ENCODE results near the gene SCARB1. TPM values are rescaled to one million over a fixed set of nuclear protein-coding genes. Genes with fewer than 3 reads are reported as not detected.

SCARB1 gene
- polyA plus RNA-seq, 1 donor, result 167 TPM

GRCh38 chr12:124861898-124862676 is 1.6 kb downstream of the SCARB1 start:
- Histone ChIP-seq H3K27ac (ENCODE audit: low read length) (peak overlapping the region; percentile 74), H3K9me3 (ENCODE audit: control insufficient read depth, low read depth, low read length) (no peaks in the 10 kb centered on the region), H3K36me3 (ENCODE audit: control insufficient read depth, insufficient read depth, low read length) (peaks cover 20% of the 10 kb centered on the region), H3K27me3 (ENCODE audit: control insufficient read depth, insufficient read depth, low read length) (no peaks in the 10 kb centered on the region), H3K4me3 (ENCODE audit: low read length) (peak overlapping the region; percentile 80), H3K4me1 (ENCODE audit: control insufficient read depth, insufficient read depth, low read length) (peaks cover 14% of the 10 kb centered on the region)
- WGBS (ENCODE audit: insufficient coverage, low lambda C conversion rate), result no CpG with 5 or more reads among the region's 8 CpGs
- peak in 1 of 2 donors; percentile 6 for DNase-seq

- WGBS (ENCODE audit: insufficient coverage, low lambda C conversion rate), result no CpG with 5 or more reads among the region's 9 CpGs
- peaks cover 22% of the 10 kb centered on the region for H3K36me3 ChIP-seq (ENCODE audit: control insufficient read depth, insufficient read depth, low read length)
- peaks cover 14% of the 10 kb centered on the region for H3K4me1 ChIP-seq (ENCODE audit: control insufficient read depth, insufficient read depth, low read length)
- no peaks in the 10 kb centered on the region for H3K27me3 ChIP-seq (ENCODE audit: control insufficient read depth, insufficient read depth, low read length)
- H3K9me3 ChIP-seq (ENCODE audit: control insufficient read depth, low read depth, low read length), result no peaks in the 10 kb centered on the region
- H3K4me3 ChIP-seq (ENCODE audit: low read length), result no peak overlapping the region
- H3K27ac ChIP-seq (ENCODE audit: low read length), result no peak overlapping the region
- peak in 1 of 2 donors; percentile 33 for DNase-seq
Observed at GRCh38 chr12:124861492-124861891, 2.2 kb downstream of the SCARB1 start.

- H3K36me3 ChIP-seq (ENCODE audit: control insufficient read depth, insufficient read depth, low read length), result peaks cover 27% of the 10 kb centered on the region
- H3K27ac ChIP-seq (ENCODE audit: low read length), result no peak overlapping the region
- no CpG with 5 or more reads among the region's 11 CpGs for WGBS (ENCODE audit: insufficient coverage, low lambda C conversion rate)
- no peak for DNase-seq
- H3K4me3 ChIP-seq (ENCODE audit: low read length), result no peak overlapping the region
- peaks cover 12% of the 10 kb centered on the region for H3K4me1 ChIP-seq (ENCODE audit: control insufficient read depth, insufficient read depth, low read length)
- no peaks in the 10 kb centered on the region for H3K9me3 ChIP-seq (ENCODE audit: control insufficient read depth, low read depth, low read length)
- no peaks in the 10 kb centered on the region for H3K27me3 ChIP-seq (ENCODE audit: control insufficient read depth, insufficient read depth, low read length)
Observed at GRCh38 chr12:124857921-124858461, 5.7 kb downstream of the SCARB1 start.

- DNase-seq, result no peak
- no peak overlapping the region for H3K27ac ChIP-seq (ENCODE audit: low read length)
- peaks cover 25% of the 10 kb centered on the region for H3K36me3 ChIP-seq (ENCODE audit: control insufficient read depth, insufficient read depth, low read length)
- peaks cover 15% of the 10 kb centered on the region for H3K4me1 ChIP-seq (ENCODE audit: control insufficient read depth, insufficient read depth, low read length)
- WGBS (ENCODE audit: insufficient coverage, low lambda C conversion rate), result no CpG with 5 or more reads among the region's 14 CpGs
- H3K4me3 ChIP-seq (ENCODE audit: low read length), result no peak overlapping the region
- H3K27me3 ChIP-seq (ENCODE audit: control insufficient read depth, insufficient read depth, low read length), result no peaks in the 10 kb centered on the region
- H3K9me3 ChIP-seq (ENCODE audit: control insufficient read depth, low read depth, low read length), result no peaks in the 10 kb centered on the region
Observed at GRCh38 chr12:124856842-124857178, 6.9 kb downstream of the SCARB1 start.

GRCh38 chr12:124856132-124856841 is 7.4 kb downstream of the SCARB1 start:
- no peaks in the 10 kb centered on the region for H3K27me3 ChIP-seq (ENCODE audit: control insufficient read depth, insufficient read depth, low read length)
- H3K36me3 ChIP-seq (ENCODE audit: control insufficient read depth, insufficient read depth, low read length), result peaks cover 21% of the 10 kb centered on the region
- H3K9me3 ChIP-seq (ENCODE audit: control insufficient read depth, low read depth, low read length), result no peaks in the 10 kb centered on the region
- WGBS (ENCODE audit: insufficient coverage, low lambda C conversion rate), result 80% methylated on average over 1 of the region's 16 CpGs
- no peak overlapping the region for H3K4me3 ChIP-seq (ENCODE audit: low read length)
- H3K27ac ChIP-seq (ENCODE audit: low read length), result no peak overlapping the region
- peaks cover 15% of the 10 kb centered on the region for H3K4me1 ChIP-seq (ENCODE audit: control insufficient read depth, insufficient read depth, low read length)
- no peak for DNase-seq

- Histone ChIP-seq H3K4me1 (ENCODE audit: control insufficient read depth, insufficient read depth, low read length) (peaks cover 21% of the 10 kb centered on the region), H3K27ac (ENCODE audit: low read length) (no peak overlapping the region), H3K9me3 (ENCODE audit: control insufficient read depth, low read depth, low read length) (no peaks in the 10 kb centered on the region), H3K27me3 (ENCODE audit: control insufficient read depth, insufficient read depth, low read length) (no peaks in the 10 kb centered on the region), H3K4me3 (ENCODE audit: low read length) (no peak overlapping the region), H3K36me3 (ENCODE audit: control insufficient read depth, insufficient read depth, low read length) (peaks cover 19% of the 10 kb centered on the region)
- WGBS (ENCODE audit: insufficient coverage, low lambda C conversion rate), result no CpG with 5 or more reads among the region's 15 CpGs
- DNase-seq, result no peak
Observed at GRCh38 chr12:124855275-124855957, 8.2 kb downstream of the SCARB1 start.

GRCh38 chr12:124854637-124855184 is 9.0 kb downstream of the SCARB1 start:
- peaks cover 12% of the 10 kb centered on the region for H3K36me3 ChIP-seq (ENCODE audit: control insufficient read depth, insufficient read depth, low read length)
- WGBS (ENCODE audit: insufficient coverage, low lambda C conversion rate), result 92% methylated on average over 2 of the region's 11 CpGs
- H3K4me3 ChIP-seq (ENCODE audit: low read length), result no peak overlapping the region
- no peaks in the 10 kb centered on the region for H3K27me3 ChIP-seq (ENCODE audit: control insufficient read depth, insufficient read depth, low read length)
- no peak for DNase-seq
- H3K4me1 ChIP-seq (ENCODE audit: control insufficient read depth, insufficient read depth, low read length), result peaks cover 21% of the 10 kb centered on the region
- H3K9me3 ChIP-seq (ENCODE audit: control insufficient read depth, low read depth, low read length), result no peaks in the 10 kb centered on the region
- no peak overlapping the region for H3K27ac ChIP-seq (ENCODE audit: low read length)

- 78% methylated on average over 4 of the region's 24 CpGs for WGBS (ENCODE audit: insufficient coverage, low lambda C conversion rate)
- no peak for DNase-seq
- H3K9me3 ChIP-seq (ENCODE audit: control insufficient read depth, low read depth, low read length), result no peaks in the 10 kb centered on the region
- H3K27me3 ChIP-seq (ENCODE audit: control insufficient read depth, insufficient read depth, low read length), result no peaks in the 10 kb centered on the region
- H3K36me3 ChIP-seq (ENCODE audit: control insufficient read depth, insufficient read depth, low read length), result peaks cover 12% of the 10 kb centered on the region
- H3K4me1 ChIP-seq (ENCODE audit: control insufficient read depth, insufficient read depth, low read length), result peaks cover 27% of the 10 kb centered on the region
- no peak overlapping the region for H3K27ac ChIP-seq (ENCODE audit: low read length)
- no peak overlapping the region for H3K4me3 ChIP-seq (ENCODE audit: low read length)
Observed at GRCh38 chr12:124853781-124854636, 9.7 kb downstream of the SCARB1 start.

- no peak overlapping the region for H3K4me3 ChIP-seq (ENCODE audit: low read length)
- no peaks in the 10 kb centered on the region for H3K9me3 ChIP-seq (ENCODE audit: control insufficient read depth, low read depth, low read length)
- H3K4me1 ChIP-seq (ENCODE audit: control insufficient read depth, insufficient read depth, low read length), result peaks cover 29% of the 10 kb centered on the region
- no peak for DNase-seq
- H3K27ac ChIP-seq (ENCODE audit: low read length), result peak overlapping the region; percentile 97
- no peaks in the 10 kb centered on the region for H3K27me3 ChIP-seq (ENCODE audit: control insufficient read depth, insufficient read depth, low read length)
- peaks cover 15% of the 10 kb centered on the region for H3K36me3 ChIP-seq (ENCODE audit: control insufficient read depth, insufficient read depth, low read length)
- no CpG with 5 or more reads among the region's 11 CpGs for WGBS (ENCODE audit: insufficient coverage, low lambda C conversion rate)
Observed at GRCh38 chr12:124852911-124853427, 10.7 kb downstream of the SCARB1 start.

All from large intestine (tissue), 3 donors.